Mesodermal cell (in vitro differentiated cells): ENCODE data around the gene BICDL1.

Experiments used
- H3K27ac ChIP-seq: 2 replicates; pipeline ENCODE4 v1.7.0; 2013; ENCODE audit warnings: mild to moderate bottlenecking, low read depth, low read length, moderate library complexity; ENCODE audit not compliant: severe bottlenecking
- H3K36me3 ChIP-seq: 2 replicates; pipeline ENCODE4 v1.7.1; 2013; ENCODE audit warnings: mild to moderate bottlenecking, low read length, moderate library complexity; ENCODE audit not compliant: control insufficient read depth, insufficient read depth
- H3K4me1 ChIP-seq: one replicate; pipeline ENCODE4 v1.7.1; 2013; ENCODE audit warnings: mild to moderate bottlenecking, low read length; ENCODE audit not compliant: insufficient read depth, control insufficient read depth, poor library complexity, severe bottlenecking
- H3K4me3 ChIP-seq: 2 replicates; pipeline ENCODE4 v1.7.0; 2013; ENCODE audit warnings: low read length, control low read depth, mild to moderate bottlenecking; ENCODE audit not compliant: insufficient read depth, poor library complexity, severe bottlenecking; ENCODE audit errors: extremely low read depth
- H3K9me3 ChIP-seq: 2 replicates; pipeline ENCODE4 v1.7.1; 2013; ENCODE audit warnings: mild to moderate bottlenecking, low read length, moderate library complexity; ENCODE audit not compliant: control insufficient read depth
- WGBS, 2 experiments: methylation state at CpG; one replicate each; pipeline ENCODE4 v1.1.5; 2013; ENCODE audit warnings: missing lambda C conversion rate in 2 of 2; ENCODE audit not compliant: insufficient coverage in 2 of 2; 5-methylcytosine and 5-hydroxymethylcytosine counted together

BICDL1 gene

GRCh38 chr12:120093592-120094355 is 104.7 kb downstream of the BICDL1 start:
- 31% methylated on average over 8 to 10 of the region's 17 CpGs for WGBS, 2 experiments
- Histone ChIP-seq H3K36me3 (peaks cover 51% of the 10 kb centered on the region), H3K4me3 (no peak overlapping the region), H3K27ac (peak overlapping the region; percentile 79), H3K9me3 (no peaks in the 10 kb centered on the region), H3K4me1 (peaks cover 34% of the 10 kb centered on the region)

GRCh38 chr12:120094485-120094884 is 105.4 kb downstream of the BICDL1 start:
- 78 to 87% methylated on average over 9 of the region's 9 CpGs for WGBS, 2 experiments
- H3K36me3 ChIP-seq, result peaks cover 57% of the 10 kb centered on the region
- H3K27ac ChIP-seq, result no peak overlapping the region
- no peaks in the 10 kb centered on the region for H3K9me3 ChIP-seq
- peaks cover 34% of the 10 kb centered on the region for H3K4me1 ChIP-seq
- H3K4me3 ChIP-seq, result no peak overlapping the region

- H3K4me1 ChIP-seq, result peaks cover 34% of the 10 kb centered on the region
- H3K27ac ChIP-seq, result no peak overlapping the region
- no peak overlapping the region for H3K4me3 ChIP-seq
- H3K9me3 ChIP-seq, result no peaks in the 10 kb centered on the region
- 96 to 100% methylated on average over 5 to 6 of the region's 13 CpGs for WGBS, 2 experiments
- peaks cover 65% of the 10 kb centered on the region for H3K36me3 ChIP-seq
These were observed 106.3 kb downstream of the BICDL1 start for GRCh38 chr12:120095331-120095730.

GRCh38 chr12:120095736-120096135 is 106.7 kb downstream of the BICDL1 start:
- Histone ChIP-seq H3K4me3 (no peak overlapping the region), H3K27ac (no peak overlapping the region), H3K9me3 (no peaks in the 10 kb centered on the region), H3K36me3 (peaks cover 69% of the 10 kb centered on the region), H3K4me1 (peaks cover 34% of the 10 kb centered on the region)
- 73 to 85% methylated on average over 7 of the region's 8 CpGs for WGBS, 2 experiments

GRCh38 chr12:120096671-120097202 is 107.7 kb downstream of the BICDL1 start:
- H3K27ac ChIP-seq, result no peak overlapping the region
- no peak overlapping the region for H3K4me3 ChIP-seq
- no peaks in the 10 kb centered on the region for H3K9me3 ChIP-seq
- 94 to 96% methylated on average over 34 of the region's 34 CpGs for WGBS, 2 experiments
- H3K4me1 ChIP-seq, result peaks cover 34% of the 10 kb centered on the region
- peaks cover 74% of the 10 kb centered on the region for H3K36me3 ChIP-seq

GRCh38 chr12:120098756-120099470 is 109.9 kb downstream of the BICDL1 start:
- Histone ChIP-seq H3K36me3 (peaks cover 85% of the 10 kb centered on the region), H3K4me1 (peaks cover 24% of the 10 kb centered on the region), H3K4me3 (no peak overlapping the region), H3K27ac (no peak overlapping the region), H3K9me3 (no peaks in the 10 kb centered on the region)
- WGBS, 2 experiments, result 96% methylated on average over 32 to 35 of the region's 36 CpGs

- Histone ChIP-seq H3K9me3 (no peaks in the 10 kb centered on the region), H3K27ac (no peak overlapping the region)
- 82 to 95% methylated on average over 10 of the region's 11 CpGs for WGBS, 2 experiments
These were observed 110.7 kb downstream of the BICDL1 start for GRCh38 chr12:120099738-120100137.

GRCh38 chr12:120100630-120101029 is 111.6 kb downstream of the BICDL1 start:
- peaks cover 97% of the 10 kb centered on the region for H3K36me3 ChIP-seq
- H3K9me3 ChIP-seq, result no peaks in the 10 kb centered on the region
- peaks cover 7% of the 10 kb centered on the region for H3K4me1 ChIP-seq
- no peak overlapping the region for H3K27ac ChIP-seq
- H3K4me3 ChIP-seq, result no peak overlapping the region
- 98% methylated on average over 18 to 21 of the region's 21 CpGs for WGBS, 2 experiments

More at GRCh38 chr12:120099738-120100137, 110.7 kb downstream of the BICDL1 start:
- H3K4me1 ChIP-seq, result peaks cover 16% of the 10 kb centered on the region
- peaks cover 92% of the 10 kb centered on the region for H3K36me3 ChIP-seq
- no peak overlapping the region for H3K4me3 ChIP-seq

GRCh38 chr12:120101182-120101581 is 112.1 kb downstream of the BICDL1 start:
- H3K4me3 ChIP-seq, result no peak overlapping the region
- H3K27ac ChIP-seq, result no peak overlapping the region
- H3K9me3 ChIP-seq, result no peaks in the 10 kb centered on the region
- 94 to 95% methylated on average over 6 to 11 of the region's 11 CpGs for WGBS, 2 experiments
- peaks cover 96% of the 10 kb centered on the region for H3K36me3 ChIP-seq
- H3K4me1 ChIP-seq, result peaks cover 3% of the 10 kb centered on the region

- Histone ChIP-seq H3K4me3 (no peak overlapping the region), H3K9me3 (no peaks in the 10 kb centered on the region), H3K36me3 (peaks cover 96% of the 10 kb centered on the region), H3K27ac (no peak overlapping the region), H3K4me1 (peaks cover under 1% of the 10 kb centered on the region)
- 85 to 91% methylated on average over 8 to 12 of the region's 13 CpGs for WGBS, 2 experiments
These were observed 112.6 kb downstream of the BICDL1 start for GRCh38 chr12:120101617-120102016.
